Fibroblast of lung (primary cell): ENCODE data around the gene KCNK10. TPM values are rescaled to one million over a fixed set of nuclear protein-coding genes. Genes with fewer than 3 reads are reported as not detected.

Source experiments
- DNase-seq, 2 donors: peaks; one replicate each; pipeline versions ENCODE4 v3.0.0 to v3.0.0-alpha.2; 2010; ENCODE audit warnings: low read depth in 2 of 2
- H2AFZ ChIP-seq: 2 replicates; pipeline ENCODE4 v1.5.1; 2012; ENCODE audit warnings: low read length, control low read depth, inconsistent platforms
- H3K27ac ChIP-seq: 2 replicates; pipeline ENCODE4 v1.5.1; 2011; ENCODE audit warnings: low read length, control low read depth; ENCODE audit not compliant: insufficient read depth
- H3K27me3 ChIP-seq: 2 replicates; pipeline ENCODE4 v1.5.1; 2011; ENCODE audit warnings: mild to moderate bottlenecking, low read length; ENCODE audit not compliant: control insufficient read depth, insufficient read depth
- H3K36me3 ChIP-seq: 2 replicates; pipeline ENCODE4 v1.5.1; 2011; ENCODE audit warnings: low read length; ENCODE audit not compliant: control insufficient read depth, insufficient read depth
- H3K4me1 ChIP-seq: 2 replicates; pipeline ENCODE4 v1.5.1; 2011; ENCODE audit warnings: low read length; ENCODE audit not compliant: control insufficient read depth, insufficient read depth; ENCODE audit errors: extremely low read depth
- H3K4me2 ChIP-seq: 2 replicates; pipeline ENCODE4 v1.5.1; 2011; ENCODE audit warnings: low read length, control low read depth; ENCODE audit not compliant: insufficient read depth; ENCODE audit errors: extremely low read depth
- H3K4me3 ChIP-seq, 4 experiments: fragments of 200-600 bp in 1 of 4; sonication (generic) in 1 of 4; replicated peaks in 1 of 4; 2 replicates each; pipeline ENCODE4 v1.5.1; 2011 to 2016; ENCODE audit warnings: low read length in 4 of 4, low read depth in 3 of 4, mild to moderate bottlenecking in 3 of 4, control low read depth in 2 of 4, inconsistent platforms in 1 of 4, mixed read lengths in 1 of 4; ENCODE audit not compliant: insufficient read depth in 1 of 4; ENCODE audit errors: control extremely low read depth in 1 of 4
- H3K79me2 ChIP-seq: 2 replicates; pipeline ENCODE4 v1.5.1; 2012; ENCODE audit warnings: mild to moderate bottlenecking, low read length, inconsistent platforms; ENCODE audit not compliant: control insufficient read depth, insufficient read depth
- H3K9ac ChIP-seq: 2 replicates; pipeline ENCODE4 v1.5.1; 2011; ENCODE audit warnings: mild to moderate bottlenecking, low read length, control low read depth; ENCODE audit not compliant: insufficient read depth
- H3K9me3 ChIP-seq: 2 replicates; pipeline ENCODE4 v1.5.1; 2012; ENCODE audit warnings: low read depth, low read length; ENCODE audit not compliant: control insufficient read depth, insufficient read depth
- H4K20me1 ChIP-seq: 2 replicates; pipeline ENCODE4 v1.5.1; 2011; ENCODE audit warnings: low read length; ENCODE audit not compliant: control insufficient read depth, insufficient read depth; ENCODE audit errors: extremely low read depth
- EZH2 ChIP-seq: IDR thresholded peaks from 2 replicates; pipeline ENCODE4 v1.5.1; 2012; ENCODE audit warnings: low read length, control low read depth, mild to moderate bottlenecking; ENCODE audit errors: missing control alignments
- polyA plus RNA-seq, 2 donors: library from polyadenylated mRNA; depleted of rRNA in 1 of 2; stranded (reverse) in 1 of 2; unstranded in 1 of 2; fragments of >200 nt; gene quantifications; 2 replicates each; pipeline ENCODE4 v1.2.1, GENCODE V29; 2011 to 2012; ENCODE audit warnings: missing spikeins in 1 of 2
- total RNA-seq: library from RNA; depleted of rRNA; stranded (reverse); fragments of >200 nt; gene quantifications from 2 replicates; pipeline ENCODE4 v1.2.1, GENCODE V29; 2014
- TF ChIP-seq, protein P1 (sequence below), 2 donors: IDR thresholded peaks in 1 of 2; conservative IDR thresholded peaks in 1 of 2; 1 replicate in 1 of 2; 2 replicates in 1 of 2; pipeline ENCODE4 v1.5.1; 2011 to 2012; ENCODE audit warnings: low read length in 2 of 2, control low read depth in 1 of 2, inconsistent platforms in 1 of 2, low read depth in 1 of 2, mild to moderate bottlenecking in 1 of 2

KCNK10 gene
- total and polyA plus RNA-seq, 2 donors (not counting 1 experiment from before 2014, with no cell fraction given) = not detected

DNA sequence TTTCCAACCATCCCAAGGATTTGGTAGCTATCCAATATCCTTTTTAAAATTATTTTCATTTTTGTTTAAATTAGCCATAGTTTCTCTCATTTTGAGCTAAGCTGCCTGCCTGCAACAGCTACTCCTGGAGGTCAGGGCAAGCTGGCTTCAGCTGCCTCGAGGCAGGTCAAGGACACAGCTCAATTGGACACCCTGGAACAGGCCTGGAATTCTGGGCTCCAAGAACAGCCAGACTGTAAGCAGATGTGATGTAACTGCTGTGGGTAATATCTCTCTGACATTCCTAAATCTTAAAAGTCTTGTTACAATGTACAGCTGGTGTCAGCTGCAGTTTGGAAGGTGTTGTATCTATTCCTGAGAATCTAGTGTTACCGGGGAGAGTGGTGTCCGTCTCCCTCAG is 119.8 kb downstream of the KCNK10 start:
- no peak for DNase-seq
- no peaks in the 10 kb centered on the region for H4K20me1 ChIP-seq
- no peak overlapping the region for H3K27ac ChIP-seq
- H2AFZ ChIP-seq = no peak overlapping the region
- H3K9me3 ChIP-seq = no peaks in the 10 kb centered on the region
- H3K4me2 ChIP-seq = no peak overlapping the region
- TF ChIP-seq, protein P1, sequence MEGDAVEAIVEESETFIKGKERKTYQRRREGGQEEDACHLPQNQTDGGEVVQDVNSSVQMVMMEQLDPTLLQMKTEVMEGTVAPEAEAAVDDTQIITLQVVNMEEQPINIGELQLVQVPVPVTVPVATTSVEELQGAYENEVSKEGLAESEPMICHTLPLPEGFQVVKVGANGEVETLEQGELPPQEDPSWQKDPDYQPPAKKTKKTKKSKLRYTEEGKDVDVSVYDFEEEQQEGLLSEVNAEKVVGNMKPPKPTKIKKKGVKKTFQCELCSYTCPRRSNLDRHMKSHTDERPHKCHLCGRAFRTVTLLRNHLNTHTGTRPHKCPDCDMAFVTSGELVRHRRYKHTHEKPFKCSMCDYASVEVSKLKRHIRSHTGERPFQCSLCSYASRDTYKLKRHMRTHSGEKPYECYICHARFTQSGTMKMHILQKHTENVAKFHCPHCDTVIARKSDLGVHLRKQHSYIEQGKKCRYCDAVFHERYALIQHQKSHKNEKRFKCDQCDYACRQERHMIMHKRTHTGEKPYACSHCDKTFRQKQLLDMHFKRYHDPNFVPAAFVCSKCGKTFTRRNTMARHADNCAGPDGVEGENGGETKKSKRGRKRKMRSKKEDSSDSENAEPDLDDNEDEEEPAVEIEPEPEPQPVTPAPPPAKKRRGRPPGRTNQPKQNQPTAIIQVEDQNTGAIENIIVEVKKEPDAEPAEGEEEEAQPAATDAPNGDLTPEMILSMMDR (conservative IDR thresholded peaks at IDR 0.05 in 1 of 2, IDR thresholded peaks at IDR 0.05 in 1 of 2; ENCODE audit: low read depth in 1 of 2, low read length in 2 of 2) = no peak
- TF ChIP-seq EZH2 = no peak
- no peaks in the 10 kb centered on the region for H3K36me3 ChIP-seq
- H3K4me3 ChIP-seq = no peak overlapping the region
- H3K4me1 ChIP-seq = no peaks in the 10 kb centered on the region
- no peak overlapping the region for H3K9ac ChIP-seq
- no peaks in the 10 kb centered on the region for H3K27me3 ChIP-seq
- no peaks in the 10 kb centered on the region for H3K79me2 ChIP-seq

- Histone ChIP-seq H3K9me3 (no peaks in the 10 kb centered on the region), H3K9ac (no peak overlapping the region), H3K27me3 (no peaks in the 10 kb centered on the region), H3K4me3 (no peak overlapping the region), H3K4me1 (no peaks in the 10 kb centered on the region), H3K4me2 (no peak overlapping the region), H3K27ac (no peak overlapping the region), H3K79me2 (no peaks in the 10 kb centered on the region), H2AFZ (no peak overlapping the region), H4K20me1 (no peaks in the 10 kb centered on the region), H3K36me3 (no peaks in the 10 kb centered on the region)
- no peak for TF ChIP-seq EZH2
- TF ChIP-seq, protein P1 (conservative IDR thresholded peaks at IDR 0.05 in 1 of 2, IDR thresholded peaks at IDR 0.05 in 1 of 2; ENCODE audit: low read depth in 1 of 2, low read length in 2 of 2) = no peak
- no peak for DNase-seq
Observed at GRCh38 chr14:88202286-88202685, 120.8 kb downstream of the KCNK10 start.

DNA sequence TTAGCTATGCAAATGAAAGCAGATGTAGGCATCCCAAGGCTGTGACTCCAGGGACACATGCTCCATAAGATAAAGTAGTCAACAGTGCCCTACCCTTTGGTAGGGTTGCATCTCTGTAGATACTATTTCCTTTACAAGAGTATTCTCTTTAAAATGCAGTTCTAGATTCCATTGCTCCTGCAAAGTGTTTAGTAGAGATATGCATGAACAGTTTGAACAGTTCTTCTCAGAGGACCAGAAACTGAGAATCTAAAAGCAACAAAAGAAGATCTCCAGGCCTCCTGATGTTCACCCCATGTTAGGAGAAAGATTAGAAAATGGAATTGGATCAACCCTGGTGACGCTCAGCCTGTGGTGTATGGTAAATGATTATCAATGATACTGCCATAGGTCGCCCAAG is 121.2 kb downstream of the KCNK10 start:
- Histone ChIP-seq H3K36me3 (no peaks in the 10 kb centered on the region), H3K79me2 (no peaks in the 10 kb centered on the region), H3K4me2 (no peak overlapping the region), H3K27ac (no peak overlapping the region), H3K9me3 (no peaks in the 10 kb centered on the region), H3K27me3 (no peaks in the 10 kb centered on the region), H2AFZ (no peak overlapping the region), H3K4me1 (no peaks in the 10 kb centered on the region), H3K4me3 (no peak overlapping the region), H4K20me1 (no peaks in the 10 kb centered on the region), H3K9ac (no peak overlapping the region)
- DNase-seq = no peak
- TF ChIP-seq, protein P1 (conservative IDR thresholded peaks at IDR 0.05 in 1 of 2, IDR thresholded peaks at IDR 0.05 in 1 of 2; ENCODE audit: low read depth in 1 of 2, low read length in 2 of 2) = no peak
- TF ChIP-seq EZH2 = no peak
